ENCODE data around the gene ANKRD9. TPM values are rescaled to one million over a fixed set of nuclear protein-coding genes. Genes with fewer than 3 reads are reported as not detected.

The ANKRD9 gene
- total and polyA plus RNA-seq, 2 of the 13 experiments (the other 11 are each of a cell fraction or from before 2014, with no cell fraction given), result 10.0 to 15.0 TPM

DNA sequence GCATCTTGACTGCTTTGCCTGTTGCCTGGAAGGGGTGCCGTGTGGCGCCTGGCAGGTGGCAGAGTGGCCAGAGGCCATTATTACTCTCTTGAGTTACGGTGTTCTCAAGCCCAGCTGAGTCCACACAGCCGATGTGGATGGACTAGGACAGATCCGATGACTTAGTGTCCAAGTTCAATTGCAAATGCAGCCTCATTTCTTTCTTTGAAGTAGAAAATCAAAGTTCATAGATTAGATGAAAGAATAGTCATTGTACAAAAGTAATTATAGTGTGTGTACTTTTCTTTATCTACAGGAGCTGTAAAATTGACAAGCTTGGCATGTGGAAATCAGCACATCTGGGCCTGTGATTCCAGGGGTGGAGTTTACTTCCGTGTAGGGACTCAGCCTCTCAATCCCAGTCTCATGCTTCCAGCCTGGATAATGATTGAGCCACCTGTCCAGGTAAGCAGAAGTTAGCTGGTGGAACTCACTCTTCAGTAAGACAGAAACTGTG, 44.7 kb downstream of the ANKRD9 start (continued):
- 0 out of 2 replicates have a peak, but pooled peaks have one; percentile 30 for TF ChIP-seq HDAC1 (CRISPR knock-in tag; IDR thresholded peaks at IDR 0.05)
- TF ChIP-seq FOXO1 (CRISPR knock-in tag; IDR thresholded peaks at IDR 0.05), result 0 out of 2 replicates have a peak, but pooled peaks have one; percentile 7
- TF ChIP-seq RBAK (CRISPR knock-in tag; IDR thresholded peaks at IDR 0.05), result no peak
- TF ChIP-seq, protein P1, sequence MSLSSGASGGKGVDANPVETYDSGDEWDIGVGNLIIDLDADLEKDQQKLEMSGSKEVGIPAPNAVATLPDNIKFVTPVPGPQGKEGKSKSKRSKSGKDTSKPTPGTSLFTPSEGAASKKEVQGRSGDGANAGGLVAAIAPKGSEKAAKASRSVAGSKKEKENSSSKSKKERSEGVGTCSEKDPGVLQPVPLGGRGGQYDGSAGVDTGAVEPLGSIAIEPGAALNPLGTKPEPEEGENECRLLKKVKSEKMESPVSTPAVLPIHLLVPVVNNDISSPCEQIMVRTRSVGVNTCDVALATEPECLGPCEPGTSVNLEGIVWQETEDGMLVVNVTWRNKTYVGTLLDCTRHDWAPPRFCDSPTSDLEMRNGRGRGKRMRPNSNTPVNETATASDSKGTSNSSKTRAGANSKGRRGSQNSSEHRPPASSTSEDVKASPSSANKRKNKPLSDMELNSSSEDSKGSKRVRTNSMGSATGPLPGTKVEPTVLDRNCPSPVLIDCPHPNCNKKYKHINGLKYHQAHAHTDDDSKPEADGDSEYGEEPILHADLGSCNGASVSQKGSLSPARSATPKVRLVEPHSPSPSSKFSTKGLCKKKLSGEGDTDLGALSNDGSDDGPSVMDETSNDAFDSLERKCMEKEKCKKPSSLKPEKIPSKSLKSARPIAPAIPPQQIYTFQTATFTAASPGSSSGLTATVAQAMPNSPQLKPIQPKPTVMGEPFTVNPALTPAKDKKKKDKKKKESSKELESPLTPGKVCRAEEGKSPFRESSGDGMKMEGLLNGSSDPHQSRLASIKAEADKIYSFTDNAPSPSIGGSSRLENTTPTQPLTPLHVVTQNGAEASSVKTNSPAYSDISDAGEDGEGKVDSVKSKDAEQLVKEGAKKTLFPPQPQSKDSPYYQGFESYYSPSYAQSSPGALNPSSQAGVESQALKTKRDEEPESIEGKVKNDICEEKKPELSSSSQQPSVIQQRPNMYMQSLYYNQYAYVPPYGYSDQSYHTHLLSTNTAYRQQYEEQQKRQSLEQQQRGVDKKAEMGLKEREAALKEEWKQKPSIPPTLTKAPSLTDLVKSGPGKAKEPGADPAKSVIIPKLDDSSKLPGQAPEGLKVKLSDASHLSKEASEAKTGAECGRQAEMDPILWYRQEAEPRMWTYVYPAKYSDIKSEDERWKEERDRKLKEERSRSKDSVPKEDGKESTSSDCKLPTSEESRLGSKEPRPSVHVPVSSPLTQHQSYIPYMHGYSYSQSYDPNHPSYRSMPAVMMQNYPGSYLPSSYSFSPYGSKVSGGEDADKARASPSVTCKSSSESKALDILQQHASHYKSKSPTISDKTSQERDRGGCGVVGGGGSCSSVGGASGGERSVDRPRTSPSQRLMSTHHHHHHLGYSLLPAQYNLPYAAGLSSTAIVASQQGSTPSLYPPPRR (CRISPR knock-in tag; IDR thresholded peaks at IDR 0.05; ENCODE audit: borderline replicate concordance), result peak; percentile 84
- no peak for TF ChIP-seq POLR2G (IDR thresholded peaks at IDR 0.05; ENCODE audit: low read depth, low read length)
- peak; percentile 46; the same call in 1 of the 2 replicates for TF ChIP-seq NR2F2 (IDR thresholded peaks at IDR 0.05; ENCODE audit: borderline replicate concordance, low read depth)
- TF ChIP-seq ZSCAN29 (CRISPR knock-in tag; conservative IDR thresholded peaks at IDR 0.05), result no peak
- TF ChIP-seq ZEB1 (IDR thresholded peaks at IDR 0.05; ENCODE audit: insufficient replicate concordance, low read depth), result peak; percentile 78
- no peak for TF ChIP-seq ATM (IDR thresholded peaks at IDR 0.05; ENCODE audit: borderline replicate concordance)
- TF ChIP-seq NCOR1 (IDR thresholded peaks at IDR 0.05; ENCODE audit: borderline replicate concordance, low read length), result peak; percentile 94; the same call in 1 of the 2 replicates
- TF ChIP-seq ERF (CRISPR knock-in tag; IDR thresholded peaks at IDR 0.05), result no peak
- peak; percentile 85 for TF ChIP-seq TCF7 (IDR thresholded peaks at IDR 0.05; ENCODE audit: low read depth)
- TF ChIP-seq ZNF317 (CRISPR knock-in tag; IDR thresholded peaks at IDR 0.05), result no peak
- no peak for TF ChIP-seq CREB1 (IDR thresholded peaks at IDR 0.05)
- peak; percentile 41; the same call in 1 of the 2 replicates for TF ChIP-seq CREB1 (CRISPR knock-in tag; IDR thresholded peaks at IDR 0.05)
- 0 out of 2 replicates have a peak, but pooled peaks have one; percentile 24 for TF ChIP-seq MAX (IDR thresholded peaks at IDR 0.05)
- no peak for TF ChIP-seq ZFP1 (CRISPR knock-in tag; IDR thresholded peaks at IDR 0.05)
- peak; percentile 26; the same call in 1 of the 2 replicates for TF ChIP-seq HMG20A (CRISPR knock-in tag; IDR thresholded peaks at IDR 0.05; ENCODE audit: borderline replicate concordance)
- TF ChIP-seq HDAC6 (IDR thresholded peaks at IDR 0.05; ENCODE audit: low read depth, low read length), result no peak
- peak; percentile 58; the same call in 1 of the 2 replicates for TF ChIP-seq CREM (IDR thresholded peaks at IDR 0.05)
- TF ChIP-seq CREM (CRISPR knock-in tag; IDR thresholded peaks at IDR 0.05), result no peak
- no peak for TF ChIP-seq JUND (CRISPR knock-in tag; IDR thresholded peaks at IDR 0.05)
- peak; percentile 99 for TF ChIP-seq ZBTB42 (CRISPR knock-in tag; IDR thresholded peaks at IDR 0.05)
- TF ChIP-seq SALL1 (CRISPR knock-in tag; IDR thresholded peaks at IDR 0.05), result peak; percentile 46
- no peak for TF ChIP-seq ZNF333 (CRISPR knock-in tag; IDR thresholded peaks at IDR 0.05; ENCODE audit: borderline replicate concordance)
- no peak for TF ChIP-seq ZNF598 (CRISPR knock-in tag; IDR thresholded peaks at IDR 0.05; ENCODE audit: borderline replicate concordance)
- no peak for TF ChIP-seq ZNF766 (CRISPR knock-in tag; IDR thresholded peaks at IDR 0.05; ENCODE audit: borderline replicate concordance)
- no peak for TF ChIP-seq FOXP1 (IDR thresholded peaks at IDR 0.05)
- 0 out of 2 replicates have a peak, but pooled peaks have one; percentile 22 for TF ChIP-seq FOXP1 (CRISPR knock-in tag; IDR thresholded peaks at IDR 0.05)
